Endothelial cell of umbilical vein (primary cell): ENCODE data around the gene ETS1. TPM values are rescaled to one million over a fixed set of nuclear protein-coding genes. Genes with fewer than 3 reads are reported as not detected.

Experiments used
- BruUV-seq: library from RNA; stranded (reverse); fragments of 400-500 nt; replicated peaks from 2 replicates; lab custom pipeline; 2021; lab: Mats Ljungman, UMichigan
- CTCF ChIA-PET: fragments of 300-600, 350-600 bp; sonication (Branson Sonifier 250); formaldehyde crosslinking; loops from one replicate; lab custom pipeline; 2021; ENCODE audit warnings: antibody characterized with exemption, inconsistent platforms; lab: Charles Lee
- POLR2A ChIA-PET: fragments of 300-600, 350-600 bp; sonication (Branson Sonifier 250); formaldehyde crosslinking; loops from one replicate; lab custom pipeline; 2021; ENCODE audit warnings: antibody characterized with exemption, inconsistent platforms; lab: Charles Lee
- DNase-seq: peaks from one replicate; pipeline ENCODE4 v3.0.0-alpha.2; 2011; ENCODE audit warnings: low read depth, low spot score
- FAIRE-seq: peaks from 2 replicates; lab custom pipeline; 2011; peaks lifted over from hg19 to GRCh38; lab: Jason Lieb, UNC
- H2AFZ ChIP-seq: 2 replicates; pipeline ENCODE4 v1.6.0; 2012; ENCODE audit warnings: low read depth, low read length, control low read depth, inconsistent platforms
- H3K27ac ChIP-seq: 2 replicates; pipeline ENCODE4 v1.5.1; 2011; ENCODE audit warnings: low read depth, mild to moderate bottlenecking, control low read depth, low read length, moderate library complexity; ENCODE audit not compliant: insufficient read depth
- H3K27me3 ChIP-seq, 2 experiments: 2 replicates each; pipeline versions ENCODE4 v1.6.0 to v1.6.1; 2011; ENCODE audit warnings: low read length in 2 of 2, mixed read lengths in 1 of 2; ENCODE audit not compliant: control insufficient read depth in 2 of 2, insufficient read depth in 2 of 2
- H3K36me3 ChIP-seq, 2 experiments: 2 replicates in 1 of 2; 3 replicates in 1 of 2; pipeline ENCODE4 v1.5.1; 2011; ENCODE audit warnings: low read length in 2 of 2, mild to moderate bottlenecking in 1 of 2, moderate library complexity in 1 of 2; ENCODE audit not compliant: control insufficient read depth in 2 of 2, insufficient read depth in 2 of 2; ENCODE audit errors: extremely low read depth in 1 of 2
- H3K4me1 ChIP-seq: 3 replicates; pipeline ENCODE4 v1.5.1; 2011; ENCODE audit warnings: mild to moderate bottlenecking, low read length; ENCODE audit not compliant: control insufficient read depth, insufficient read depth; ENCODE audit errors: extremely low read depth
- H3K4me2 ChIP-seq: 2 replicates; pipeline ENCODE4 v1.6.1; 2011; ENCODE audit warnings: low read length, control low read depth, mixed read lengths; ENCODE audit not compliant: insufficient read depth
- H3K4me3 ChIP-seq, 3 experiments: fragments of 200-600 bp in 1 of 3; sonication (generic), shearing (Covaris generic) in 1 of 3; replicated peaks in 1 of 3; 2 replicates each; pipeline ENCODE4 v1.5.1; 2011 to 2016; ENCODE audit warnings: control low read depth in 3 of 3, low read length in 3 of 3, mild to moderate bottlenecking in 2 of 3, inconsistent platforms in 1 of 3, low read depth in 1 of 3, moderate library complexity in 1 of 3; ENCODE audit not compliant: insufficient read depth in 1 of 3
- H3K79me2 ChIP-seq: 2 replicates; pipeline ENCODE4 v1.6.0; 2012; ENCODE audit warnings: low read length, inconsistent platforms; ENCODE audit not compliant: control insufficient read depth, insufficient read depth
- H3K9ac ChIP-seq: replicated peaks from 2 replicates; pipeline ENCODE3; 2011; ENCODE audit warnings: low read length, control low read depth; ENCODE audit not compliant: insufficient read depth; ENCODE audit errors: extremely low read depth
- H3K9me1 ChIP-seq: replicated peaks from 3 replicates; pipeline ENCODE4 v1.6.0; 2011; ENCODE audit warnings: mild to moderate bottlenecking, low read length; ENCODE audit not compliant: control insufficient read depth, insufficient read depth; ENCODE audit errors: extremely low read depth
- H3K9me3 ChIP-seq: replicated peaks from 2 replicates; pipeline ENCODE4 v1.5.1; 2012; ENCODE audit warnings: low read length, inconsistent platforms; ENCODE audit not compliant: control insufficient read depth, insufficient read depth
- H4K20me1 ChIP-seq: replicated peaks from 2 replicates; pipeline ENCODE3; 2011; ENCODE audit warnings: mild to moderate bottlenecking, low read length; ENCODE audit not compliant: control insufficient read depth, insufficient read depth; ENCODE audit errors: extremely low read depth
- CTCF ChIP-seq, 2 donors: IDR thresholded peaks; 1 replicate in 1 of 2; 2 replicates in 1 of 2; pipeline ENCODE4 v1.5.1; 2011; ENCODE audit warnings: low read length in 2 of 2, mild to moderate bottlenecking in 2 of 2, moderate library complexity in 2 of 2, control low read depth in 1 of 2, inconsistent platforms in 1 of 2, low read depth in 1 of 2; ENCODE audit not compliant: insufficient read depth in 1 of 2; ENCODE audit errors: extremely low read depth in 1 of 2
- EZH2 ChIP-seq: IDR thresholded peaks from 2 replicates; pipeline ENCODE4 v1.6.1; 2012; ENCODE audit warnings: borderline replicate concordance, low read depth, mild to moderate bottlenecking, moderate library complexity, low read length, inconsistent platforms; ENCODE audit not compliant: severe bottlenecking
- FOS ChIP-seq: IDR thresholded peaks from 2 replicates; pipeline ENCODE4 v1.6.1; 2011; ENCODE audit warnings: mild to moderate bottlenecking, low read length, moderate library complexity, borderline replicate concordance; ENCODE audit not compliant: insufficient read depth
- GATA2 ChIP-seq: IDR thresholded peaks from 2 replicates; pipeline ENCODE4 v1.7.0; 2011; ENCODE audit warnings: low read depth, mild to moderate bottlenecking, moderate library complexity, mixed read lengths, low read length; ENCODE audit not compliant: insufficient read length, insufficient read depth
- JUN ChIP-seq: IDR thresholded peaks from 2 replicates; pipeline ENCODE4 v1.6.1; 2011; ENCODE audit warnings: borderline replicate concordance, low read depth; ENCODE audit not compliant: insufficient read length, insufficient read depth
- MAX ChIP-seq: IDR thresholded peaks from 2 replicates; pipeline ENCODE4 v1.6.1; 2011; ENCODE audit not compliant: insufficient read depth, insufficient read length
- MYC ChIP-seq: IDR thresholded peaks from one replicate; pipeline ENCODE4 v1.6.1; 2011; ENCODE audit warnings: mild to moderate bottlenecking, low read depth, low read length
- POLR2A ChIP-seq: IDR thresholded peaks from 2 replicates; pipeline ENCODE4 v1.6.1; 2012; ENCODE audit warnings: low read depth, mild to moderate bottlenecking, control low read depth, low read length
- POLR2AphosphoS5 ChIP-seq: IDR thresholded peaks from 2 replicates; pipeline ENCODE4 v1.6.1; 2012; ENCODE audit warnings: low read depth, mild to moderate bottlenecking, control low read depth, low read length, moderate library complexity; ENCODE audit not compliant: insufficient read depth
- dilution Hi-C: fragments of 300-500 bp; cut with MboI; formaldehyde crosslinking; loops from one replicate; pipeline ENCODE4 v1.15.0; 2019; ENCODE audit warnings: low sequenced_read_pairs; ENCODE audit not compliant: extremely low pct_ligation_motif_present
- intact Hi-C: fragments of 100-400 bp; cut with micrococcal nuclease; formaldehyde crosslinking; loops from one replicate; pipeline ENCODE4 v1.10.0; 2022
- polyA plus RNA-seq, 4 experiments: library from polyadenylated mRNA; depleted of rRNA in 3 of 4; stranded (reverse) in 3 of 4; unstranded in 1 of 4; fragments of >200 nt; gene quantifications; 2 replicates each; pipeline versions ENCODE4 v1.2.1 to v1.2.3, GENCODE V29; 2011 to 2012; ENCODE audit warnings: missing spikeins in 1 of 4
- total RNA-seq: library from RNA; stranded (reverse); gene quantifications from 2 replicates; pipeline ENCODE4 v1.2.3, GENCODE V29; 2021

ETS1 gene
- total and polyA plus RNA-seq, 2 donors (not counting 3 experiments of a cell fraction or from before 2014, with no cell fraction given): 34.2 to 115 TPM

DNA sequence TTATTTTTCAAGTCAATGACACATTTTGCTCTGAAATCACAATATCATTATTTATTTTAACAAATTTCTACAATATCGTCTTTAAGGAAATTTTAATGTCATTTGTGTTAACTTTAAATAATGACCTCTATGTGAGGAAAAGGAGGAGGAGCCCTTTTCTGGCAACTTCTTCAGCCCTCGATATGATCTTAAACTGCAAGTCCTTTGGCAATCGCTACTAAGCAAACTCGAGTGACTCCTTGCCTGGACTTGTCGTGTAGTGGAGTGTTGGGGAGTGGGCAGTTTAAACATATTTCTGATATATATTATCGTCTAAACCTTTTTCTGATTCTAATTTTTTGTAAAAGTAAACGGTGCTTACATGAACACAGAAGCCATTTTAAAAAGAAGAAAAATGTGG lies 16.7 kb downstream of the ETS1 start:
- H3K36me3 ChIP-seq: no peaks in the 10 kb centered on the region
- no peaks in the 10 kb centered on the region for H3K9me3 ChIP-seq
- H3K4me1 ChIP-seq: peaks cover 14% of the 10 kb centered on the region
- H3K9ac ChIP-seq: no peak overlapping the region
- H3K79me2 ChIP-seq: no peaks in the 10 kb centered on the region
- intact Hi-C loops: no loop called here
- CTCF ChIA-PET: no interaction called here
- FAIRE-seq (no peak), DNase-seq (no peak)
- no peak overlapping the region for H2AFZ ChIP-seq
- no peak for TF ChIP-seq JUN
- TF ChIP-seq FOS: no peak
- TF ChIP-seq EZH2: no peak
- TF ChIP-seq CTCF (IDR thresholded peaks at IDR 0.05; ENCODE audit: extremely low read depth in 1 of 2, insufficient read depth in 1 of 2, low read depth in 1 of 2, low read length in 2 of 2): no peak
- no peak for TF ChIP-seq POLR2A
- H3K27me3 ChIP-seq: no peaks in the 10 kb centered on the region
- POLR2A ChIA-PET: no interaction called here
- no peak overlapping the region for H3K4me3 ChIP-seq
- H3K4me2 ChIP-seq: no peak overlapping the region
- H3K9me1 ChIP-seq: no peaks in the 10 kb centered on the region
- no peak overlapping the region for H3K27ac ChIP-seq
- dilution Hi-C loops: no loop called here
- no TSS peak for BruUV-seq
- H4K20me1 ChIP-seq: no peaks in the 10 kb centered on the region

GRCh38 chr11:128569291-128569690 lies 18.1 kb downstream of the ETS1 start:
- H3K79me2 ChIP-seq: no peaks in the 10 kb centered on the region
- dilution Hi-C loops (no loop called here), intact Hi-C loops (no loop called here)
- no peak overlapping the region for H3K9ac ChIP-seq
- ChIA-PET POLR2A (no interaction called here), CTCF (interaction anchor here (1.3 kb wide), 1 partner anchor 44 kb away, joined by 3 read pairs; no protein-coding TSS in a partner anchor)
- FAIRE-seq (no peak), DNase-seq (no peak)
- peaks cover under 1% of the 10 kb centered on the region for H3K4me1 ChIP-seq
- H3K4me3 ChIP-seq: no peak overlapping the region
- no peak overlapping the region for H2AFZ ChIP-seq
- H3K27me3 ChIP-seq: no peaks in the 10 kb centered on the region
- TF ChIP-seq CTCF (IDR thresholded peaks at IDR 0.05; ENCODE audit: extremely low read depth in 1 of 2, insufficient read depth in 1 of 2, low read depth in 1 of 2, low read length in 2 of 2): no peak
- TF ChIP-seq POLR2AphosphoS5: no peak
- TF ChIP-seq GATA2: no peak
- no peak for TF ChIP-seq EZH2
- no peak for TF ChIP-seq MAX
- no peak for TF ChIP-seq JUN
- no peak for TF ChIP-seq MYC
- no peak for TF ChIP-seq FOS
- TF ChIP-seq POLR2A: no peak
- no peaks in the 10 kb centered on the region for H3K9me1 ChIP-seq
- H3K36me3 ChIP-seq: no peaks in the 10 kb centered on the region
- no peak overlapping the region for H3K27ac ChIP-seq
- H4K20me1 ChIP-seq: no peaks in the 10 kb centered on the region
- H3K9me3 ChIP-seq: no peaks in the 10 kb centered on the region
- H3K4me2 ChIP-seq: no peak overlapping the region
- BruUV-seq: no TSS peak
